Suprapubic skin (tissue), 3 donors: ENCODE results near the gene ZSWIM5.

ENCODE experiments used
- POLR2AphosphoS5 ChIP-seq, 3 donors: sonication (generic); formaldehyde crosslinking; IDR thresholded peaks; one replicate each; pipeline ENCODE4 v1.6.1; 2017; ENCODE audit warnings: antibody characterized with exemption in 3 of 3
- TF ChIP-seq, protein P1 (sequence below), 2 donors: fragments of 200-600 bp in 1 of 2; fragments of 450-650 bp in 1 of 2; sonication (generic) in 1 of 2; IDR thresholded peaks; one replicate each; pipeline ENCODE4 v1.5.1; 2016 to 2019; ENCODE audit warnings: antibody characterized with exemption in 2 of 2, mild to moderate bottlenecking in 1 of 2, moderate library complexity in 1 of 2

DNA sequence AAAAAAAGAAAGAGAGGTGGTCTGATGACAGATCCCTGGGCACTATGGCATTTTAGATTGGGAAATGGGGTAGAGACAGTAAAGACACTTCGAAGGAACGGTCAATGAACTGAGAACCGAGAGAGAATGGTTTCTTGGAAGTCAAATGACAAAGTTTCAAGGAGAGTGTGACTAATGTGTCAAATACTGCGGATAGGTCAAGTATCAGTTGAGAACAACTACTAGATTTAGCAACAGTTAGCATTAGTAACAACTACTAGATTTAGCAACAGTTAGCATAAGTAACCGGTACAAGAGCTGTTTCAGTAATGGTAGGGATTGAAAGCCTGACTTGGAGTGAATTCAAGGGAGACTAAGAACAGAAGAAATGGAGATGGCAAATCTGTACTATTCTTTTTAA is 159.4 kb downstream of the ZSWIM5 start:
- no peak for TF ChIP-seq POLR2AphosphoS5 (IDR thresholded peaks at IDR 0.05)
- TF ChIP-seq, protein P1, sequence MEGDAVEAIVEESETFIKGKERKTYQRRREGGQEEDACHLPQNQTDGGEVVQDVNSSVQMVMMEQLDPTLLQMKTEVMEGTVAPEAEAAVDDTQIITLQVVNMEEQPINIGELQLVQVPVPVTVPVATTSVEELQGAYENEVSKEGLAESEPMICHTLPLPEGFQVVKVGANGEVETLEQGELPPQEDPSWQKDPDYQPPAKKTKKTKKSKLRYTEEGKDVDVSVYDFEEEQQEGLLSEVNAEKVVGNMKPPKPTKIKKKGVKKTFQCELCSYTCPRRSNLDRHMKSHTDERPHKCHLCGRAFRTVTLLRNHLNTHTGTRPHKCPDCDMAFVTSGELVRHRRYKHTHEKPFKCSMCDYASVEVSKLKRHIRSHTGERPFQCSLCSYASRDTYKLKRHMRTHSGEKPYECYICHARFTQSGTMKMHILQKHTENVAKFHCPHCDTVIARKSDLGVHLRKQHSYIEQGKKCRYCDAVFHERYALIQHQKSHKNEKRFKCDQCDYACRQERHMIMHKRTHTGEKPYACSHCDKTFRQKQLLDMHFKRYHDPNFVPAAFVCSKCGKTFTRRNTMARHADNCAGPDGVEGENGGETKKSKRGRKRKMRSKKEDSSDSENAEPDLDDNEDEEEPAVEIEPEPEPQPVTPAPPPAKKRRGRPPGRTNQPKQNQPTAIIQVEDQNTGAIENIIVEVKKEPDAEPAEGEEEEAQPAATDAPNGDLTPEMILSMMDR (IDR thresholded peaks at IDR 0.05): no peak
